ENCODE data around the gene YPEL5. TPM values are rescaled to one million over a fixed set of nuclear protein-coding genes. Genes with fewer than 3 reads are reported as not detected.

Gene YPEL5
- total and polyA plus RNA-seq, 2 donors (not counting 1 experiment from before 2014, with no cell fraction given) = 94.7 to 159 TPM

- H3K27me3 ChIP-seq (ENCODE audit: control insufficient read depth, insufficient read depth, low read length) = no peaks in the 10 kb centered on the region
- peak overlapping the region; percentile 59 for H3K27ac ChIP-seq (ENCODE audit: insufficient read depth, low read length)
- no peaks in the 10 kb centered on the region for H3K79me2 ChIP-seq (ENCODE audit: control insufficient read depth, insufficient read depth, low read length)
- H3K4me2 ChIP-seq (ENCODE audit: extremely low read depth, insufficient read depth, low read length) = peak overlapping the region; percentile 48
- H3K36me3 ChIP-seq (ENCODE audit: control insufficient read depth, insufficient read depth, low read length) = no peaks in the 10 kb centered on the region
- peaks cover 15% of the 10 kb centered on the region for H3K4me1 ChIP-seq (ENCODE audit: control insufficient read depth, extremely low read depth, insufficient read depth, low read length)
- no peak overlapping the region for H3K4me3 ChIP-seq (replicated peaks in 1 of 4; ENCODE audit: control extremely low read depth in 1 of 4, insufficient read depth in 1 of 4, low read depth in 3 of 4, low read length in 4 of 4)
- H3K9ac ChIP-seq (ENCODE audit: insufficient read depth, low read length) = no peak overlapping the region
- no peak for TF ChIP-seq EZH2 (IDR thresholded peaks at IDR 0.05; ENCODE audit: low read length, missing control alignments)
- TF ChIP-seq CTCF (conservative IDR thresholded peaks at IDR 0.05 in 1 of 2, IDR thresholded peaks at IDR 0.05 in 1 of 2; ENCODE audit: low read depth in 1 of 2, low read length in 2 of 2) = no peak
- DNase-seq (ENCODE audit: low read depth in 2 of 2) = peak; percentile 85 to 97
- H4K20me1 ChIP-seq (ENCODE audit: control insufficient read depth, extremely low read depth, insufficient read depth, low read length) = no peaks in the 10 kb centered on the region
- H3K9me3 ChIP-seq (ENCODE audit: control insufficient read depth, insufficient read depth, low read depth, low read length) = no peaks in the 10 kb centered on the region
- H2AFZ ChIP-seq (ENCODE audit: low read length) = no peak overlapping the region
Observed at GRCh38 chr2:30113617-30114293, 33.1 kb upstream of the YPEL5 start.

GRCh38 chr2:30115141-30115980 lies 31.4 kb upstream of the YPEL5 start:
- no peak overlapping the region for H3K27ac ChIP-seq (ENCODE audit: insufficient read depth, low read length)
- H3K9me3 ChIP-seq (ENCODE audit: control insufficient read depth, insufficient read depth, low read depth, low read length) = no peaks in the 10 kb centered on the region
- TF ChIP-seq CTCF (conservative IDR thresholded peaks at IDR 0.05 in 1 of 2, IDR thresholded peaks at IDR 0.05 in 1 of 2; ENCODE audit: low read depth in 1 of 2, low read length in 2 of 2) (peak; percentile 97 to 100), EZH2 (IDR thresholded peaks at IDR 0.05; ENCODE audit: low read length, missing control alignments) (no peak)
- no peaks in the 10 kb centered on the region for H3K36me3 ChIP-seq (ENCODE audit: control insufficient read depth, insufficient read depth, low read length)
- no peak overlapping the region for H3K4me3 ChIP-seq (replicated peaks in 1 of 4; ENCODE audit: control extremely low read depth in 1 of 4, insufficient read depth in 1 of 4, low read depth in 3 of 4, low read length in 4 of 4)
- H3K4me2 ChIP-seq (ENCODE audit: extremely low read depth, insufficient read depth, low read length) = peak overlapping the region; percentile 45
- no peaks in the 10 kb centered on the region for H3K79me2 ChIP-seq (ENCODE audit: control insufficient read depth, insufficient read depth, low read length)
- no peak overlapping the region for H3K9ac ChIP-seq (ENCODE audit: insufficient read depth, low read length)
- H2AFZ ChIP-seq (ENCODE audit: low read length) = peak overlapping the region; percentile 37
- H4K20me1 ChIP-seq (ENCODE audit: control insufficient read depth, extremely low read depth, insufficient read depth, low read length) = no peaks in the 10 kb centered on the region
- no peaks in the 10 kb centered on the region for H3K27me3 ChIP-seq (ENCODE audit: control insufficient read depth, insufficient read depth, low read length)
- H3K4me1 ChIP-seq (ENCODE audit: control insufficient read depth, extremely low read depth, insufficient read depth, low read length) = peaks cover 15% of the 10 kb centered on the region
- DNase-seq (ENCODE audit: low read depth in 2 of 2) = peak; percentile 75 to 82

- no peak overlapping the region for H3K9ac ChIP-seq (ENCODE audit: insufficient read depth, low read length)
- no peak overlapping the region for H3K4me2 ChIP-seq (ENCODE audit: extremely low read depth, insufficient read depth, low read length)
- H3K4me1 ChIP-seq (ENCODE audit: control insufficient read depth, extremely low read depth, insufficient read depth, low read length) = peaks cover 15% of the 10 kb centered on the region
- no peaks in the 10 kb centered on the region for H3K9me3 ChIP-seq (ENCODE audit: control insufficient read depth, insufficient read depth, low read depth, low read length)
- H3K27me3 ChIP-seq (ENCODE audit: control insufficient read depth, insufficient read depth, low read length) = peaks cover under 1% of the 10 kb centered on the region
- TF ChIP-seq CTCF (conservative IDR thresholded peaks at IDR 0.05 in 1 of 2, IDR thresholded peaks at IDR 0.05 in 1 of 2; ENCODE audit: low read depth in 1 of 2, low read length in 2 of 2) = no peak
- TF ChIP-seq EZH2 (IDR thresholded peaks at IDR 0.05; ENCODE audit: low read length, missing control alignments) = no peak
- no peak overlapping the region for H3K4me3 ChIP-seq (replicated peaks in 1 of 4; ENCODE audit: control extremely low read depth in 1 of 4, insufficient read depth in 1 of 4, low read depth in 3 of 4, low read length in 4 of 4)
- H3K79me2 ChIP-seq (ENCODE audit: control insufficient read depth, insufficient read depth, low read length) = no peaks in the 10 kb centered on the region
- H2AFZ ChIP-seq (ENCODE audit: low read length) = no peak overlapping the region
- H4K20me1 ChIP-seq (ENCODE audit: control insufficient read depth, extremely low read depth, insufficient read depth, low read length) = no peaks in the 10 kb centered on the region
- H3K36me3 ChIP-seq (ENCODE audit: control insufficient read depth, insufficient read depth, low read length) = no peaks in the 10 kb centered on the region
- DNase-seq (ENCODE audit: low read depth in 2 of 2) = no peak
- no peak overlapping the region for H3K27ac ChIP-seq (ENCODE audit: insufficient read depth, low read length)
Observed at GRCh38 chr2:30115981-30116285, 30.9 kb upstream of the YPEL5 start.

Measured in fibroblast of lung (primary cell).